ENCODE measurements around the gene MMP2. TPM values are rescaled to one million over a fixed set of nuclear protein-coding genes. Genes with fewer than 3 reads are reported as not detected.

MMP2 gene
- total and polyA plus RNA-seq, 10 of the 15 experiments (the other 5 are each of a cell fraction or from before 2014, with no cell fraction given), result 0.37 to 0.80 (median 0.59) TPM; not detected in 7

DNA sequence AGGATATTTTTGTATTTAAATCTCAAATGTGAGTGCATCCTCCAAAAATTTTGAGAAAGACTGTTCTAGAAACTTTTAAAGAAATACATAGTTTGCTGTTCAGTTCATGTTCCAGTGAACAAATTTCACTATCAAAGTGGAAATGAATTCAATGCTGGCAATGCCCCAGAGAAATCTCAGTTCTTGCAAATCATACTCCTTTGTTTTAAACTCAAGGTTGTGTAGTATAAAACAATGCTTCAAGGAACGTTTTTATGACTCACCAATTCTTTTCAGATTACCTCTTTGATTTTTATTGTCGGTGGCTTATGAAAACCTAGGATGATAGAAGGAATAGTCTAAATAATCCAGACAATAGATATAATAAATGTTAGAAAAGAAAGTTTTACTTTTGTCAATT lies 47.4 kb downstream of the MMP2 start:
- H3K9me3 ChIP-seq (replicated peaks; ENCODE audit: control insufficient read depth, insufficient read depth, low read length), result no peaks in the 10 kb centered on the region
- BruUV-seq (replicated peaks), result no TSS peak
- H3K79me2 ChIP-seq (ENCODE audit: control insufficient read depth, insufficient read depth, low read length), result no peaks in the 10 kb centered on the region

GRCh38 chr16:55527885-55528284 lies 48.9 kb downstream of the MMP2 start:
- no peak overlapping the region for H3K9ac ChIP-seq (ENCODE audit: control insufficient read depth, insufficient read depth, low read length)
- no peak overlapping the region for H3K27ac ChIP-seq (ENCODE audit: control insufficient read depth, insufficient read depth)
- H3K9me3 ChIP-seq (replicated peaks; ENCODE audit: control insufficient read depth, insufficient read depth, low read length), result no peaks in the 10 kb centered on the region
- FAIRE-seq (no peak), DNase-seq (ENCODE audit: low read depth, low spot score) (no peak), ATAC-seq (no peak)
- H3K79me2 ChIP-seq (ENCODE audit: control insufficient read depth, insufficient read depth, low read length), result no peaks in the 10 kb centered on the region
- no peaks in the 10 kb centered on the region for H3K27me3 ChIP-seq (replicated peaks in 1 of 2; ENCODE audit: control insufficient read depth in 2 of 2, insufficient read depth in 2 of 2, low read length in 1 of 2)
- in situ Hi-C loops (cut with MboI) (no loop called here), intact Hi-C loops (cut with micrococcal nuclease; ENCODE audit: unreplicated experiment) (no loop called here)
- no peaks in the 10 kb centered on the region for H4K20me1 ChIP-seq (ENCODE audit: control insufficient read depth, insufficient read depth)
- POLR2A ChIA-PET, result no interaction called here
- no peak overlapping the region for H3K4me3 ChIP-seq
- no peak overlapping the region for H3K4me2 ChIP-seq (ENCODE audit: control insufficient read depth, insufficient read depth)
- SMC1A ChIA-PET (ENCODE audit: uncharacterized antibody, unreplicated experiment), result interaction anchor here (1.0 kb wide), 1 partner anchor 27 kb away, joined by 5 read pairs; no protein-coding TSS in a partner anchor
- CTCF ChIA-PET, result interaction anchor here (1.8 to 2.9 kb wide), 2 partner anchors 14 to 63 kb away, joined by 3 to 11 read pairs; no protein-coding TSS in a partner anchor
- RAD21 ChIA-PET (ENCODE audit: unreplicated experiment), result no interaction called here
- H2AFZ ChIP-seq (ENCODE audit: control insufficient read depth, low read depth, low read length), result no peak overlapping the region
- H3K36me3 ChIP-seq (ENCODE audit: control insufficient read depth in 2 of 2, insufficient read depth in 2 of 2, low read length in 1 of 2), result no peaks in the 10 kb centered on the region
- BruUV-seq (replicated peaks), result no TSS peak
- no peaks in the 10 kb centered on the region for H3K4me1 ChIP-seq (ENCODE audit: control insufficient read depth, insufficient read depth, low read length)
- TF ChIP-seq PML (IDR thresholded peaks at IDR 0.05; ENCODE audit: low read length) (no peak), KAT2A (conservative IDR thresholded peaks at IDR 0.05; ENCODE audit: control insufficient read depth, low read depth, low read length) (no peak), POLR2A (IDR thresholded peaks at IDR 0.05; ENCODE audit: low read depth, low read length) (no peak), MEF2B (IDR thresholded peaks at IDR 0.05; ENCODE audit: partially characterized antibody, poor library complexity, severe bottlenecking) (no peak), YBX1 (IDR thresholded peaks at IDR 0.05) (no peak), PKNOX1 (IDR thresholded peaks at IDR 0.05) (no peak), GABPA (IDR thresholded peaks at IDR 0.05; ENCODE audit: low read depth) (no peak), NRF1 (conservative IDR thresholded peaks at IDR 0.05; ENCODE audit: low read depth, low read length) (no peak), RB1 (IDR thresholded peaks at IDR 0.05; ENCODE audit: borderline replicate concordance) (no peak)
- TF ChIP-seq, protein P1, sequence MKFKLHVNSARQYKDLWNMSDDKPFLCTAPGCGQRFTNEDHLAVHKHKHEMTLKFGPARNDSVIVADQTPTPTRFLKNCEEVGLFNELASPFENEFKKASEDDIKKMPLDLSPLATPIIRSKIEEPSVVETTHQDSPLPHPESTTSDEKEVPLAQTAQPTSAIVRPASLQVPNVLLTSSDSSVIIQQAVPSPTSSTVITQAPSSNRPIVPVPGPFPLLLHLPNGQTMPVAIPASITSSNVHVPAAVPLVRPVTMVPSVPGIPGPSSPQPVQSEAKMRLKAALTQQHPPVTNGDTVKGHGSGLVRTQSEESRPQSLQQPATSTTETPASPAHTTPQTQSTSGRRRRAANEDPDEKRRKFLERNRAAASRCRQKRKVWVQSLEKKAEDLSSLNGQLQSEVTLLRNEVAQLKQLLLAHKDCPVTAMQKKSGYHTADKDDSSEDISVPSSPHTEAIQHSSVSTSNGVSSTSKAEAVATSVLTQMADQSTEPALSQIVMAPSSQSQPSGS (IDR thresholded peaks at IDR 0.05; ENCODE audit: low read length), result no peak
- TF ChIP-seq, protein P2, sequence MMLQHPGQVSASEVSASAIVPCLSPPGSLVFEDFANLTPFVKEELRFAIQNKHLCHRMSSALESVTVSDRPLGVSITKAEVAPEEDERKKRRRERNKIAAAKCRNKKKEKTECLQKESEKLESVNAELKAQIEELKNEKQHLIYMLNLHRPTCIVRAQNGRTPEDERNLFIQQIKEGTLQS (IDR thresholded peaks at IDR 0.05; ENCODE audit: borderline replicate concordance, extremely low read depth, low read depth, low read length), result no peak

More for the DNA sequence above, 47.4 kb downstream of the MMP2 start:
- ATAC-seq, result no peak
- H3K4me3 ChIP-seq, result no peak overlapping the region
- 45% methylated on average over 2 of the region's 2 CpGs for WGBS (ENCODE audit: insufficient coverage, insufficient replicate concordance, low lambda C conversion rate, missing lambda C conversion rate)
- no peak overlapping the region for H3K4me2 ChIP-seq (ENCODE audit: control insufficient read depth, insufficient read depth)
- H3K36me3 ChIP-seq (ENCODE audit: control insufficient read depth in 2 of 2, insufficient read depth in 2 of 2, low read length in 1 of 2), result no peaks in the 10 kb centered on the region
- ChIA-PET POLR2A (no interaction called here), RAD21 (ENCODE audit: unreplicated experiment) (no interaction called here), SMC1A (ENCODE audit: uncharacterized antibody, unreplicated experiment) (no interaction called here), CTCF (no interaction called here)
- no peak for DNase-seq (ENCODE audit: low read depth, low spot score)
- intact Hi-C loops (cut with micrococcal nuclease; ENCODE audit: unreplicated experiment), result no loop called here
- no peak for TF ChIP-seq SMAD1 (IDR thresholded peaks at IDR 0.05; ENCODE audit: low read depth, partially characterized antibody)
- TF ChIP-seq TAF1 (IDR thresholded peaks at IDR 0.05; ENCODE audit: borderline replicate concordance, low read depth, low read length), result no peak
- TF ChIP-seq RB1 (IDR thresholded peaks at IDR 0.05; ENCODE audit: borderline replicate concordance), result no peak
- TF ChIP-seq YBX1 (IDR thresholded peaks at IDR 0.05), result no peak
- TF ChIP-seq, protein P3, sequence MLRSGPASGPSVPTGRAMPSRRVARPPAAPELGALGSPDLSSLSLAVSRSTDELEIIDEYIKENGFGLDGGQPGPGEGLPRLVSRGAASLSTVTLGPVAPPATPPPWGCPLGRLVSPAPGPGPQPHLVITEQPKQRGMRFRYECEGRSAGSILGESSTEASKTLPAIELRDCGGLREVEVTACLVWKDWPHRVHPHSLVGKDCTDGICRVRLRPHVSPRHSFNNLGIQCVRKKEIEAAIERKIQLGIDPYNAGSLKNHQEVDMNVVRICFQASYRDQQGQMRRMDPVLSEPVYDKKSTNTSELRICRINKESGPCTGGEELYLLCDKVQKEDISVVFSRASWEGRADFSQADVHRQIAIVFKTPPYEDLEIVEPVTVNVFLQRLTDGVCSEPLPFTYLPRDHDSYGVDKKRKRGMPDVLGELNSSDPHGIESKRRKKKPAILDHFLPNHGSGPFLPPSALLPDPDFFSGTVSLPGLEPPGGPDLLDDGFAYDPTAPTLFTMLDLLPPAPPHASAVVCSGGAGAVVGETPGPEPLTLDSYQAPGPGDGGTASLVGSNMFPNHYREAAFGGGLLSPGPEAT (IDR thresholded peaks at IDR 0.05; ENCODE audit: low read depth), result no peak
- TF ChIP-seq EED (IDR thresholded peaks at IDR 0.05; ENCODE audit: low read depth), result no peak
- no peak for TF ChIP-seq NBN (IDR thresholded peaks at IDR 0.05)
- no peak for TF ChIP-seq SIN3A (IDR thresholded peaks at IDR 0.05; ENCODE audit: low read depth, low read length)
- no peak for TF ChIP-seq BACH1 (IDR thresholded peaks at IDR 0.05; ENCODE audit: borderline replicate concordance)
- no peak overlapping the region for H3K9ac ChIP-seq (ENCODE audit: control insufficient read depth, insufficient read depth, low read length)
- H3K4me1 ChIP-seq (ENCODE audit: control insufficient read depth, insufficient read depth, low read length), result no peaks in the 10 kb centered on the region
- no peaks in the 10 kb centered on the region for H4K20me1 ChIP-seq (ENCODE audit: control insufficient read depth, insufficient read depth)
- H2AFZ ChIP-seq (ENCODE audit: control insufficient read depth, low read depth, low read length), result no peak overlapping the region
- H3K27me3 ChIP-seq (replicated peaks in 1 of 2; ENCODE audit: control insufficient read depth in 2 of 2, insufficient read depth in 2 of 2, low read length in 1 of 2), result no peaks in the 10 kb centered on the region
- no peak overlapping the region for H3K27ac ChIP-seq (ENCODE audit: control insufficient read depth, insufficient read depth)
- FAIRE-seq, result no peak
- in situ Hi-C loops (cut with MboI), result no loop called here

Data from GM12878 (cell line).